SU-DHL-6 (cell line): ENCODE measurements around the gene CNTNAP4.

Experiments
- H2AFZ ChIP-seq: fragments of 200-600 bp; sonication (generic); 2 replicates; pipeline ENCODE4 v1.6.1; 2014; ENCODE audit warnings: low read depth, mild to moderate bottlenecking, moderate library complexity, mixed read lengths, antibody characterized with exemption, low read length; ENCODE audit not compliant: severe bottlenecking
- H3F3A ChIP-seq: fragments of 200-600 bp; shearing (Covaris generic); 2 replicates; pipeline ENCODE4 v1.6.0; 2016; ENCODE audit warnings: antibody characterized with exemption, mild to moderate bottlenecking; ENCODE audit not compliant: insufficient read depth
- H3K27ac ChIP-seq: fragments of 200-600 bp; sonication (generic); 2 replicates; pipeline ENCODE4 v1.5.1; 2016; ENCODE audit warnings: low read depth, mild to moderate bottlenecking, low read length, moderate library complexity, mixed read lengths
- H3K27me3 ChIP-seq: fragments of 200-600 bp; sonication (generic), shearing (Covaris generic); 2 replicates; pipeline ENCODE4 v1.6.0; 2014; ENCODE audit warnings: mild to moderate bottlenecking, low read length
- H3K36me3 ChIP-seq: fragments of 200-600 bp; sonication (generic); 2 replicates; pipeline ENCODE4 v1.6.1; 2014; ENCODE audit warnings: mild to moderate bottlenecking, low read length, mixed read lengths
- H3K4me2 ChIP-seq: fragments of 300-600, 200-600 bp; shearing (Covaris generic), sonication (generic); 2 replicates; pipeline ENCODE4 v1.6.0; 2014; ENCODE audit warnings: low read length, low read depth, mild to moderate bottlenecking; ENCODE audit not compliant: poor library complexity, severe bottlenecking
- H3K4me3 ChIP-seq: fragments of 200-600 bp; sonication (generic); 2 replicates; pipeline ENCODE4 v1.5.1; 2014; ENCODE audit warnings: antibody characterized with exemption, low read length, mild to moderate bottlenecking, mixed read lengths; ENCODE audit not compliant: insufficient read depth, poor library complexity, severe bottlenecking
- H3K79me2 ChIP-seq: fragments of 200-600 bp; sonication (generic); 2 replicates; pipeline ENCODE4 v1.6.1; 2014; ENCODE audit warnings: mild to moderate bottlenecking, low read length, moderate library complexity; ENCODE audit not compliant: insufficient read depth
- H3K9ac ChIP-seq: fragments of 200-600 bp; sonication (generic); 2 replicates; pipeline ENCODE4 v1.7.0; 2014; ENCODE audit warnings: mild to moderate bottlenecking, low read length
- H3K9me2 ChIP-seq: fragments of 200-600 bp; sonication (generic); replicated peaks from 2 replicates; pipeline ENCODE4 v1.6.1; 2014; ENCODE audit warnings: low read length; ENCODE audit not compliant: insufficient read depth
- H3K9me3 ChIP-seq: fragments of 200-600 bp; sonication (generic); 2 replicates; pipeline ENCODE4 v1.6.1; 2014; ENCODE audit warnings: low read length, mixed read lengths; ENCODE audit not compliant: insufficient read depth
- H4K20me1 ChIP-seq: fragments of 200-600 bp; sonication (generic); 2 replicates; pipeline ENCODE4 v1.6.1; 2014; ENCODE audit warnings: low read depth, mild to moderate bottlenecking, antibody characterized with exemption, low read length, moderate library complexity, mixed read lengths
- CTCF ChIP-seq: fragments of 200-600 bp; sonication (generic); IDR thresholded peaks from one replicate; pipeline ENCODE4 v1.5.1; 2017; ENCODE audit warnings: antibody characterized with exemption, mild to moderate bottlenecking, low read length, moderate library complexity; ENCODE audit not compliant: insufficient read depth, poor library complexity, severe bottlenecking
- EZH2phosphoT487 ChIP-seq: fragments of 200-600 bp; sonication (generic), shearing (Covaris generic); conservative IDR thresholded peaks from 2 replicates; pipeline ENCODE4 v1.6.1; 2018; ENCODE audit warnings: mild to moderate bottlenecking, antibody characterized with exemption, low read length, moderate library complexity, mixed read lengths

The CNTNAP4 gene

GRCh38 chr16:76524769-76525168 is 247.6 kb downstream of the CNTNAP4 start:
- TF ChIP-seq EZH2phosphoT487 (no peak), CTCF (no peak)
- Histone ChIP-seq H2AFZ (no peak overlapping the region), H3K27me3 (no peaks in the 10 kb centered on the region), H3F3A (no peaks in the 10 kb centered on the region), H3K27ac (no peak overlapping the region), H3K4me2 (no peak overlapping the region), H3K9me2 (no peaks in the 10 kb centered on the region), H3K36me3 (no peaks in the 10 kb centered on the region), H3K9me3 (no peaks in the 10 kb centered on the region), H3K9ac (no peak overlapping the region), H3K79me2 (no peaks in the 10 kb centered on the region), H3K4me3 (no peak overlapping the region), H4K20me1 (no peaks in the 10 kb centered on the region)

- no peak overlapping the region for H3K4me2 ChIP-seq
- H3K9me3 ChIP-seq: no peaks in the 10 kb centered on the region
- H3K4me3 ChIP-seq: no peak overlapping the region
- no peaks in the 10 kb centered on the region for H3F3A ChIP-seq
- H3K79me2 ChIP-seq: no peaks in the 10 kb centered on the region
- H3K27me3 ChIP-seq: no peaks in the 10 kb centered on the region
- no peak overlapping the region for H3K9ac ChIP-seq
- no peaks in the 10 kb centered on the region for H3K36me3 ChIP-seq
- H3K27ac ChIP-seq: no peak overlapping the region
- no peak for TF ChIP-seq EZH2phosphoT487
- no peak for TF ChIP-seq CTCF
- H4K20me1 ChIP-seq: no peaks in the 10 kb centered on the region
- H3K9me2 ChIP-seq: no peaks in the 10 kb centered on the region
- H2AFZ ChIP-seq: no peak overlapping the region
Observed at GRCh38 chr16:76527244-76527643, 250.0 kb downstream of the CNTNAP4 start.

- Histone ChIP-seq H3K9ac (no peak overlapping the region), H3F3A (no peaks in the 10 kb centered on the region), H3K9me3 (no peaks in the 10 kb centered on the region), H4K20me1 (no peaks in the 10 kb centered on the region), H3K36me3 (no peaks in the 10 kb centered on the region), H2AFZ (no peak overlapping the region), H3K27ac (no peak overlapping the region), H3K4me2 (no peak overlapping the region), H3K27me3 (no peaks in the 10 kb centered on the region), H3K79me2 (no peaks in the 10 kb centered on the region), H3K4me3 (no peak overlapping the region), H3K9me2 (no peaks in the 10 kb centered on the region)
- TF ChIP-seq EZH2phosphoT487 (no peak), CTCF (no peak)
Observed at GRCh38 chr16:76529120-76529519, 251.9 kb downstream of the CNTNAP4 start.

- H3K4me3 ChIP-seq: no peak overlapping the region
- no peaks in the 10 kb centered on the region for H4K20me1 ChIP-seq
- no peak for TF ChIP-seq EZH2phosphoT487
- no peak for TF ChIP-seq CTCF
- H3F3A ChIP-seq: no peaks in the 10 kb centered on the region
- no peaks in the 10 kb centered on the region for H3K27me3 ChIP-seq
- no peaks in the 10 kb centered on the region for H3K36me3 ChIP-seq
- H3K27ac ChIP-seq: no peak overlapping the region
- no peaks in the 10 kb centered on the region for H3K9me2 ChIP-seq
- H3K9me3 ChIP-seq: no peaks in the 10 kb centered on the region
- no peak overlapping the region for H3K4me2 ChIP-seq
- H3K9ac ChIP-seq: no peak overlapping the region
- H3K79me2 ChIP-seq: no peaks in the 10 kb centered on the region
- H2AFZ ChIP-seq: no peak overlapping the region
Observed at GRCh38 chr16:76531236-76531635, 254.0 kb downstream of the CNTNAP4 start.
